ENCODE measurements around the gene STAT5B. TPM values are rescaled to one million over a fixed set of nuclear protein-coding genes. Genes with fewer than 3 reads are reported as not detected.

The STAT5B gene
- total and polyA plus RNA-seq, 9 of the 15 experiments (the other 6 are each of a cell fraction or from before 2014, with no cell fraction given), result 20.8 to 176 (median 92.4) TPM

DNA sequence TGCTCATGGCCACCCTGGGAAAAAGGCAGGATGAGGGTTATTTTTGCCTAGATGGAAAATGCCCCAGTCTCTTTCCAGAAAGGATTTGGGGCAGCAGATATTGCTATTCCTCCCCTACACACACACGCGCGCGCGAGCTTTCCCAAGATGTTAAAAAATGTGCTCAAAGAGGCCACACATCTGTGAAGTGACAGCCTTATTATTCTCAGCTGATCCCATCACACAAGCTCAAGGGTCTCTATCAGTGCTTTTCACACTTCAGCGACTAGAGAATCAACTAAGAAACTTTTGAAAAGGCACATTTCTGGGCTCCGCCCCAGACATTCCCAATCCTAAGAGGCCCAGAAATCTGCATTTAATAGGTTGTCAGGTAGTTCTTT lies 115.7 kb downstream of the STAT5B start:
- Histone ChIP-seq H3K27ac (ENCODE audit: extremely low read depth, low read depth, low read length) (no peak overlapping the region), H3K79me2 (ENCODE audit: control insufficient read depth, insufficient read depth, low read length) (no peaks in the 10 kb centered on the region), H3K4me3 (no peak overlapping the region), H2AFZ (ENCODE audit: low read depth, low read length) (no peak overlapping the region), H3K9me3 (replicated peaks; ENCODE audit: control insufficient read depth, insufficient read depth, low read depth, low read length) (no peaks in the 10 kb centered on the region), H3K9me1 (ENCODE audit: control insufficient read depth, insufficient read depth, low read length) (peaks cover 4% of the 10 kb centered on the region), H3K4me2 (ENCODE audit: insufficient read depth, low read length) (no peak overlapping the region), H3K4me1 (replicated peaks in 1 of 2; ENCODE audit: control insufficient read depth in 2 of 2, insufficient read depth in 2 of 2, low read length in 2 of 2) (peaks cover 7 to 30% of the 10 kb centered on the region in 2 experiments; a peak in 3 of 5 replicates), H3K36me3 (ENCODE audit: control insufficient read depth, insufficient read depth, low read length) (no peaks in the 10 kb centered on the region), H4K20me1 (replicated peaks; ENCODE audit: control insufficient read depth, insufficient read depth, low read length) (no peaks in the 10 kb centered on the region; the same call in 1 of the 2 replicates), H3K27me3 (ENCODE audit: control insufficient read depth in 2 of 2, insufficient read depth in 2 of 2, low read length in 2 of 2) (no peaks in the 10 kb centered on the region), H3K9ac (ENCODE audit: insufficient read depth in 1 of 2, low read depth in 2 of 2, low read length in 2 of 2) (no peak overlapping the region)
- ATAC-seq (no peak), DNase-seq (ENCODE audit: extremely low read depth in 1 of 4, low spot score in 3 of 4) (no peak), FAIRE-seq (no peak)
- BruUV-seq (replicated peaks), result no TSS peak
- intact Hi-C loops (cut with micrococcal nuclease), result no loop called here
- ChIA-PET POLR2A (interaction anchor here (1.0 kb wide), 1 partner anchor 8 kb away, joined by 3 read pairs; no protein-coding TSS in a partner anchor), CTCF (ENCODE audit: low intra/inter-chr PET ratio) (no interaction called here)
- TF ChIP-seq, protein P1, sequence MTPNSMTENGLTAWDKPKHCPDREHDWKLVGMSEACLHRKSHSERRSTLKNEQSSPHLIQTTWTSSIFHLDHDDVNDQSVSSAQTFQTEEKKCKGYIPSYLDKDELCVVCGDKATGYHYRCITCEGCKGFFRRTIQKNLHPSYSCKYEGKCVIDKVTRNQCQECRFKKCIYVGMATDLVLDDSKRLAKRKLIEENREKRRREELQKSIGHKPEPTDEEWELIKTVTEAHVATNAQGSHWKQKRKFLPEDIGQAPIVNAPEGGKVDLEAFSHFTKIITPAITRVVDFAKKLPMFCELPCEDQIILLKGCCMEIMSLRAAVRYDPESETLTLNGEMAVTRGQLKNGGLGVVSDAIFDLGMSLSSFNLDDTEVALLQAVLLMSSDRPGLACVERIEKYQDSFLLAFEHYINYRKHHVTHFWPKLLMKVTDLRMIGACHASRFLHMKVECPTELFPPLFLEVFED (CRISPR knock-in tag; conservative IDR thresholded peaks at IDR 0.05), result no peak
- TF ChIP-seq POLR3G (IDR thresholded peaks at IDR 0.05; ENCODE audit: extremely low read depth, insufficient read length, insufficient replicate concordance) (no peak), ZNF445 (CRISPR knock-in tag; IDR thresholded peaks at IDR 0.05; ENCODE audit: low read depth) (no peak), NCOA6 (IDR thresholded peaks at IDR 0.05) (no peak)
- TF ChIP-seq, protein P2, sequence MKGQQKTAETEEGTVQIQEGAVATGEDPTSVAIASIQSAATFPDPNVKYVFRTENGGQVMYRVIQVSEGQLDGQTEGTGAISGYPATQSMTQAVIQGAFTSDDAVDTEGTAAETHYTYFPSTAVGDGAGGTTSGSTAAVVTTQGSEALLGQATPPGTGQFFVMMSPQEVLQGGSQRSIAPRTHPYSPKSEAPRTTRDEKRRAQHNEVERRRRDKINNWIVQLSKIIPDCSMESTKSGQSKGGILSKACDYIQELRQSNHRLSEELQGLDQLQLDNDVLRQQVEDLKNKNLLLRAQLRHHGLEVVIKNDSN (CRISPR knock-in tag; IDR thresholded peaks at IDR 0.05), result no peak
- TF ChIP-seq, protein P3, sequence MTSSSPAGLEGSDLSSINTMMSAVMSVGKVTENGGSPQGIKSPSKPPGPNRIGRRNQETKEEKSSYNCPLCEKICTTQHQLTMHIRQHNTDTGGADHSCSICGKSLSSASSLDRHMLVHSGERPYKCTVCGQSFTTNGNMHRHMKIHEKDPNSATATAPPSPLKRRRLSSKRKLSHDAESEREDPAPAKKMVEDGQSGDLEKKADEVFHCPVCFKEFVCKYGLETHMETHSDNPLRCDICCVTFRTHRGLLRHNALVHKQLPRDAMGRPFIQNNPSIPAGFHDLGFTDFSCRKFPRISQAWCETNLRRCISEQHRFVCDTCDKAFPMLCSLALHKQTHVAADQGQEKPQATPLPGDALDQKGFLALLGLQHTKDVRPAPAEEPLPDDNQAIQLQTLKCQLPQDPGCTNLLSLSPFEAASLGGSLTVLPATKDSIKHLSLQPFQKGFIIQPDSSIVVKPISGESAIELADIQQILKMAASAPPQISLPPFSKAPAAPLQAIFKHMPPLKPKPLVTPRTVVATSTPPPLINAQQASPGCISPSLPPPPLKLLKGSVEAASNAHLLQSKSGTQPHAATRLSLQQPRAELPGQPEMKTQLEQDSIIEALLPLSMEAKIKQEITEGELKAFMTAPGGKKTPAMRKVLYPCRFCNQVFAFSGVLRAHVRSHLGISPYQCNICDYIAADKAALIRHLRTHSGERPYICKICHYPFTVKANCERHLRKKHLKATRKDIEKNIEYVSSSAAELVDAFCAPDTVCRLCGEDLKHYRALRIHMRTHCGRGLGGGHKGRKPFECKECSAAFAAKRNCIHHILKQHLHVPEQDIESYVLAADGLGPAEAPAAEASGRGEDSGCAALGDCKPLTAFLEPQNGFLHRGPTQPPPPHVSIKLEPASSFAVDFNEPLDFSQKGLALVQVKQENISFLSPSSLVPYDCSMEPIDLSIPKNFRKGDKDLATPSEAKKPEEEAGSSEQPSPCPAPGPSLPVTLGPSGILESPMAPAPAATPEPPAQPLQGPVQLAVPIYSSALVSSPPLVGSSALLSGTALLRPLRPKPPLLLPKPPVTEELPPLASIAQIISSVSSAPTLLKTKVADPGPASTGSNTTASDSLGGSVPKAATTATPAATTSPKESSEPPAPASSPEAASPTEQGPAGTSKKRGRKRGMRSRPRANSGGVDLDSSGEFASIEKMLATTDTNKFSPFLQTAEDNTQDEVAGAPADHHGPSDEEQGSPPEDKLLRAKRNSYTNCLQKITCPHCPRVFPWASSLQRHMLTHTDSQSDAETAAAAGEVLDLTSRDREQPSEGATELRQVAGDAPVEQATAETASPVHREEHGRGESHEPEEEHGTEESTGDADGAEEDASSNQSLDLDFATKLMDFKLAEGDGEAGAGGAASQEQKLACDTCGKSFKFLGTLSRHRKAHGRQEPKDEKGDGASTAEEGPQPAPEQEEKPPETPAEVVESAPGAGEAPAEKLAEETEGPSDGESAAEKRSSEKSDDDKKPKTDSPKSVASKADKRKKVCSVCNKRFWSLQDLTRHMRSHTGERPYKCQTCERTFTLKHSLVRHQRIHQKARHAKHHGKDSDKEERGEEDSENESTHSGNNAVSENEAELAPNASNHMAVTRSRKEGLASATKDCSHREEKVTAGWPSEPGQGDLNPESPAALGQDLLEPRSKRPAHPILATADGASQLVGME (CRISPR knock-in tag; IDR thresholded peaks at IDR 0.05), result no peak
- TF ChIP-seq, protein P4, sequence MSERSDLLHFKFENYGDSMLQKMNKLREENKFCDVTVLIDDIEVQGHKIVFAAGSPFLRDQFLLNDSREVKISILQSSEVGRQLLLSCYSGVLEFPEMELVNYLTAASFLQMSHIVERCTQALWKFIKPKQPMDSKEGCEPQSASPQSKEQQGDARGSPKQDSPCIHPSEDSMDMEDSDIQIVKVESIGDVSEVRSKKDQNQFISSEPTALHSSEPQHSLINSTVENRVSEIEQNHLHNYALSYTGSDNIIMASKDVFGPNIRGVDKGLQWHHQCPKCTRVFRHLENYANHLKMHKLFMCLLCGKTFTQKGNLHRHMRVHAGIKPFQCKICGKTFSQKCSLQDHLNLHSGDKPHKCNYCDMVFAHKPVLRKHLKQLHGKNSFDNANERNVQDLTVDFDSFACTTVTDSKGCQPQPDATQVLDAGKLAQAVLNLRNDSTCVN (CRISPR knock-in tag; IDR thresholded peaks at IDR 0.05), result no peak
- TF ChIP-seq, protein P5, sequence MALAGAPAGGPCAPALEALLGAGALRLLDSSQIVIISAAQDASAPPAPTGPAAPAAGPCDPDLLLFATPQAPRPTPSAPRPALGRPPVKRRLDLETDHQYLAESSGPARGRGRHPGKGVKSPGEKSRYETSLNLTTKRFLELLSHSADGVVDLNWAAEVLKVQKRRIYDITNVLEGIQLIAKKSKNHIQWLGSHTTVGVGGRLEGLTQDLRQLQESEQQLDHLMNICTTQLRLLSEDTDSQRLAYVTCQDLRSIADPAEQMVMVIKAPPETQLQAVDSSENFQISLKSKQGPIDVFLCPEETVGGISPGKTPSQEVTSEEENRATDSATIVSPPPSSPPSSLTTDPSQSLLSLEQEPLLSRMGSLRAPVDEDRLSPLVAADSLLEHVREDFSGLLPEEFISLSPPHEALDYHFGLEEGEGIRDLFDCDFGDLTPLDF (CRISPR knock-in tag; IDR thresholded peaks at IDR 0.05), result no peak
- in situ Hi-C loops (cut with MboI), result no loop called here
- 92% methylated on average over 7 of the region's 7 CpGs for WGBS (ENCODE audit: insufficient coverage, low coverage, missing lambda C conversion rate)

Data from K562 (cell line).